PFSK-1 (cell line): ENCODE data around the gene DDX24.

Experiments used
- FOXP2 ChIP-seq: optimal IDR thresholded peaks from 2 replicates; pipeline ENCODE3; 2011; ENCODE audit warnings: borderline replicate concordance, control low read depth, inconsistent platforms; ENCODE audit not compliant: insufficient read depth; ENCODE audit errors: extremely low read length, extremely low read depth
- POLR2AphosphoS5 ChIP-seq: IDR thresholded peaks from 2 replicates; pipeline ENCODE4 v1.6.1; 2012; ENCODE audit warnings: low read depth, mild to moderate bottlenecking, control low read depth, low read length, moderate library complexity
- SIN3A ChIP-seq: IDR thresholded peaks from 2 replicates; pipeline ENCODE4 v1.6.1; 2012; ENCODE audit warnings: mild to moderate bottlenecking, low read length, moderate library complexity, borderline replicate concordance; ENCODE audit not compliant: insufficient read depth
- TAF1 ChIP-seq: IDR thresholded peaks from 2 replicates; pipeline ENCODE4 v1.6.1; 2012; ENCODE audit warnings: low read length, control low read depth, borderline replicate concordance; ENCODE audit not compliant: insufficient read depth
- TF ChIP-seq, protein P1 (sequence below), 2 experiments: IDR thresholded peaks; 2 replicates each; pipeline versions ENCODE4 v1.6.1 to v1.8.0; 2011 to 2012; ENCODE audit warnings: low read depth in 2 of 2, low read length in 2 of 2, control low read depth in 1 of 2, inconsistent platforms in 1 of 2, mild to moderate bottlenecking in 1 of 2, moderate library complexity in 1 of 2; ENCODE audit not compliant: insufficient read depth in 1 of 2

The DDX24 gene

GRCh38 chr14:94111276-94112095 lies 30.5 kb upstream of the DDX24 start:
- TF ChIP-seq SIN3A (no peak), POLR2AphosphoS5 (no peak), TAF1 (no peak), FOXP2 (no peak)
- TF ChIP-seq, protein P1, sequence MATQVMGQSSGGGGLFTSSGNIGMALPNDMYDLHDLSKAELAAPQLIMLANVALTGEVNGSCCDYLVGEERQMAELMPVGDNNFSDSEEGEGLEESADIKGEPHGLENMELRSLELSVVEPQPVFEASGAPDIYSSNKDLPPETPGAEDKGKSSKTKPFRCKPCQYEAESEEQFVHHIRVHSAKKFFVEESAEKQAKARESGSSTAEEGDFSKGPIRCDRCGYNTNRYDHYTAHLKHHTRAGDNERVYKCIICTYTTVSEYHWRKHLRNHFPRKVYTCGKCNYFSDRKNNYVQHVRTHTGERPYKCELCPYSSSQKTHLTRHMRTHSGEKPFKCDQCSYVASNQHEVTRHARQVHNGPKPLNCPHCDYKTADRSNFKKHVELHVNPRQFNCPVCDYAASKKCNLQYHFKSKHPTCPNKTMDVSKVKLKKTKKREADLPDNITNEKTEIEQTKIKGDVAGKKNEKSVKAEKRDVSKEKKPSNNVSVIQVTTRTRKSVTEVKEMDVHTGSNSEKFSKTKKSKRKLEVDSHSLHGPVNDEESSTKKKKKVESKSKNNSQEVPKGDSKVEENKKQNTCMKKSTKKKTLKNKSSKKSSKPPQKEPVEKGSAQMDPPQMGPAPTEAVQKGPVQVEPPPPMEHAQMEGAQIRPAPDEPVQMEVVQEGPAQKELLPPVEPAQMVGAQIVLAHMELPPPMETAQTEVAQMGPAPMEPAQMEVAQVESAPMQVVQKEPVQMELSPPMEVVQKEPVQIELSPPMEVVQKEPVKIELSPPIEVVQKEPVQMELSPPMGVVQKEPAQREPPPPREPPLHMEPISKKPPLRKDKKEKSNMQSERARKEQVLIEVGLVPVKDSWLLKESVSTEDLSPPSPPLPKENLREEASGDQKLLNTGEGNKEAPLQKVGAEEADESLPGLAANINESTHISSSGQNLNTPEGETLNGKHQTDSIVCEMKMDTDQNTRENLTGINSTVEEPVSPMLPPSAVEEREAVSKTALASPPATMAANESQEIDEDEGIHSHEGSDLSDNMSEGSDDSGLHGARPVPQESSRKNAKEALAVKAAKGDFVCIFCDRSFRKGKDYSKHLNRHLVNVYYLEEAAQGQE (IDR thresholded peaks at IDR 0.05; ENCODE audit: insufficient read depth in 1 of 2, low read depth in 2 of 2, low read length in 2 of 2), result no peak

GRCh38 chr14:94110552-94111181 lies 29.7 kb upstream of the DDX24 start, which contains the start of gene IFI27:
IFI27 (plus strand) TSS chr14:94110736.
- TF ChIP-seq POLR2AphosphoS5, result no peak
- TF ChIP-seq, protein P1 (IDR thresholded peaks at IDR 0.05; ENCODE audit: insufficient read depth in 1 of 2, low read depth in 2 of 2, low read length in 2 of 2), result no peak

DNA sequence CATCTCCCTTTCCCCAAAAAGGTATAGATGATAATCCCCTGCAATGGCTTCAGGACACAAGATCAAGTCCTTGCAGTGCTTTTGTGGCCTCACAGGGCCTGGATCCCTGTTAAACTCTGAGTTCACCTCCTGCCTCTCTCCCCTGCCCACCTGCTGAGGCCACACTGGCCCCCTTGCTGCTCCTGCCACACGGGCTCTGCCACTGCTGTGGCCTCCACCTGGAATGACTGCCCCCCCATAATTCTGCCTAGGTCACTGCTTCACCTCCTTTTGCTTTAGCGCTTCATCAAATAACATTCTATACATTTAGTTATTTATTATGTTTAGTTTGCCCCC lies 28.9 kb upstream of the DDX24 start:
- TF ChIP-seq TAF1 (no peak), POLR2AphosphoS5 (no peak), FOXP2 (no peak), SIN3A (no peak)
- TF ChIP-seq, protein P1 (IDR thresholded peaks at IDR 0.05; ENCODE audit: insufficient read depth in 1 of 2, low read depth in 2 of 2, low read length in 2 of 2), result no peak

GRCh38 chr14:94104731-94105130 lies 23.7 kb upstream of the DDX24 start:
- TF ChIP-seq FOXP2, result no peak
- TF ChIP-seq POLR2AphosphoS5, result no peak
- TF ChIP-seq, protein P1 (IDR thresholded peaks at IDR 0.05; ENCODE audit: insufficient read depth in 1 of 2, low read depth in 2 of 2, low read length in 2 of 2), result no peak
